NB4 (cell line): Measurements from ENCODE around the gene DOC2B.
A peak's percentile ranks its signal among the peaks of the same experiment; 100 is the strongest.

Experiments
- DNase-seq: peaks from one replicate; pipeline ENCODE4 v3.0.0; 2010; ENCODE audit warnings: low read depth
- H3K4me3 ChIP-seq: one replicate; pipeline ENCODE4 v1.5.1; 2011; ENCODE audit warnings: mild to moderate bottlenecking, low read depth, low read length, moderate library complexity
- CTCF ChIP-seq: IDR thresholded peaks from one replicate; pipeline ENCODE4 v1.5.1; 2012; ENCODE audit warnings: low read depth, low read length
- MAX ChIP-seq: IDR thresholded peaks from 2 replicates; pipeline ENCODE4 v1.6.1; 2011; ENCODE audit warnings: low read depth, low read length
- MYC ChIP-seq: IDR thresholded peaks from 2 replicates; pipeline ENCODE4 v1.6.1; 2011; ENCODE audit warnings: low read depth, low read length
- POLR2A ChIP-seq: IDR thresholded peaks from 2 replicates; pipeline ENCODE4 v1.6.1; 2011; ENCODE audit warnings: mild to moderate bottlenecking; ENCODE audit not compliant: insufficient read length; ENCODE audit errors: extremely low read depth

Gene DOC2B

DNA sequence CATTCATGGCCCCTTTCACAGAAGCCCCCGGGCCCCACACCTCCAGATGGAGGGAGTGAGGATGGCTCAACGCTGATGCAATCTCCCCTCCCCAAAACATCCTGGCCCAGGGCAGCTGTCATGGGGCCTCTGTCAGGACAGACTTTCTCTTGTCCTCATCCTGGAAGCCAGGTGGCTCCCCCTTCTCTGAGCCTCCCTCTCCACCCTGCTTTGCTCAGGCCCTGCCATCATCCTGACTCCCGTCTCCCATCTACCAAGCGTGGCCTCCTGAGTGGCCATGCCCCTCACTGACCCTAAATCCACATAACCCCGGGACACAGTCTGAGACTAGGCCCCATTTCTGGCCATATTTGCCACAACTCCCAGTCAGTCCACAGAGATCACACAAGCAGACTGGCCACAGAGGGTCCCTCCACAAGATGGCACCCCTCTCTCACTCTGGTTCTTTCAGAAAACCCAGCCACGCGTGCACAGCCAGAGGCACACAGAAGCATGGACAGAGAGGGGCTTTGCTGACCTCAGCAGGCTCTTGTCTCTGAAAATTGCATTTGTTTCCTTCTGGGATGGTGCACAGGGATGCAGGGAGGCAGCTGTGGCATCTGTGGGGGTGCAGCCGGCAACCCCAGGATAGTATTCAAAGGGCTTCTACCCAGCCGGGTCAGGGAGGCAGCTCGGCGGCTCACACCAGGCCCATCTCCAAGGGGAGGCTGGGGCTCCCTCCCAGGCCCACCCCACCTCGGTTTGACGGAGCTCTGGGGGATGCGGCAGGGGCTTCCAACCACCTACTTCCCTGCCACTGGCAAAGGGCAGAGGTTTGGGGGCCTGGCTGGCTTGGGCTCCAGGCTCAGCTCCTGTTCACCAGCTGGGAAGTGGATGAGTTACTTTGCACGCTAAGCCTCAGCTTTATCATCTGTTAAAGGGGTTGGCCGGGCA, 16.9 kb downstream of the DOC2B start:
- no peak overlapping the region for H3K4me3 ChIP-seq
- no peak for TF ChIP-seq POLR2A
- peak; percentile 59; the same call in 1 of the 2 replicates for TF ChIP-seq MYC
- TF ChIP-seq CTCF, result peak; percentile 40
- TF ChIP-seq MAX, result peak; percentile 23; the same call in 1 of the 2 replicates
- peak; percentile 55 for DNase-seq

DNA sequence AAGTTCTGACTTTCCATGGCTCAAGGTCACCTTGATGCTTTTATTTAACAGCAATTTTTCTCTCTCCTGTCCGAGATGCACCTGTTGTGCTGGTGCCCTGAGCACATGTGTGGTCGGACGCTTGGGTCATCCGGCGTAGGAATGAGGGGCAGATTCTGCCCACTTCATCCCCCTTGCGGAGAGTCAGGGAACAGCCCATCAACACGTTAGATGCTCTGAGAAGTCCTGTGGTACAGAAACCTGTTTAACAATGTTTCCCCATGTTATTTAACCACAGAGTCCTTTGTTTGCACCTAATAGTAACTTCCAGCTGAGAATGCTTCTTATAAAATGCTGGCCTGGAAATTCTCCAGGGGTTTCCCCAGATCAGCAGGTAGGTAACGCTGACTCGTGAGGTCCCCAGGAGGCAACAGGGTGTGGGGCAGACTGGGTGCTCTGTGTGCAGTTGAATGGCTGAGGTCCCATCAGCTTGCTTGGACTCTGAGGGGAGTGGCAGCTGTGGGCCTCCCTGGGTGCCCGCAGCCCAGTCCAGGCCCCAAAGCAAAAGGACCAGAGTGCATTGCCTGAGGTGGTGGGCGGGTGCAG, 17.8 kb downstream of the DOC2B start:
- no peak overlapping the region for H3K4me3 ChIP-seq
- no peak for TF ChIP-seq POLR2A
- no peak for TF ChIP-seq MYC
- no peak for TF ChIP-seq MAX
- no peak for TF ChIP-seq CTCF
- no peak for DNase-seq

DNA sequence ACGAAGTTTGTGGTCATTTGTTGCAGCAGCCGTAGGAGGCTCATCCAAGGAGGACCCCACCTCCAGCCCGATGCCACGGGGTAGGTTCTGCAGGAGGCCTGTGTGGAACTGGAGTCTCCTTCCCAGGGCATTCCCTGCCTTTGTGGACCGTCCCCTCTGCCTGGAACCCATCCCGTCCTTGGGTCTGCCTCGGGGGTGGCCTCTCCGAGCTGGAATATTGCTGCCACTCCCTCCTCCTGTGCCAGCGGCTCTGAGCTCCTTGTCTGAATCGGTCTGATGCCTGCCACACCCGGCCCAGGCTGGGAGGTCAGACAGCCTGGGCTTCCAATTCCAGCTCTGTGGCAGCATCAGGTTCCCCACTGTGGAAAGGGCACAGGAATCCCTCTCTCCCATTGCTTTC, 18.8 kb downstream of the DOC2B start:
- DNase-seq, result no peak
- no peak overlapping the region for H3K4me3 ChIP-seq
- TF ChIP-seq MYC, result no peak
- no peak for TF ChIP-seq MAX
- no peak for TF ChIP-seq CTCF
- TF ChIP-seq POLR2A, result no peak

- DNase-seq, result no peak
- no peak overlapping the region for H3K4me3 ChIP-seq
- TF ChIP-seq MAX (no peak), CTCF (no peak), POLR2A (no peak), MYC (no peak)
These were observed 20.0 kb downstream of the DOC2B start for GRCh38 chr17:161481-161880.

- H3K4me3 ChIP-seq, result no peak overlapping the region
- TF ChIP-seq MYC (no peak), MAX (no peak), CTCF (no peak), POLR2A (no peak)
- no peak for DNase-seq
These were observed 21.1 kb downstream of the DOC2B start for GRCh38 chr17:160336-160735.
